ENCODE results near the gene IYD.

IYD gene

DNA sequence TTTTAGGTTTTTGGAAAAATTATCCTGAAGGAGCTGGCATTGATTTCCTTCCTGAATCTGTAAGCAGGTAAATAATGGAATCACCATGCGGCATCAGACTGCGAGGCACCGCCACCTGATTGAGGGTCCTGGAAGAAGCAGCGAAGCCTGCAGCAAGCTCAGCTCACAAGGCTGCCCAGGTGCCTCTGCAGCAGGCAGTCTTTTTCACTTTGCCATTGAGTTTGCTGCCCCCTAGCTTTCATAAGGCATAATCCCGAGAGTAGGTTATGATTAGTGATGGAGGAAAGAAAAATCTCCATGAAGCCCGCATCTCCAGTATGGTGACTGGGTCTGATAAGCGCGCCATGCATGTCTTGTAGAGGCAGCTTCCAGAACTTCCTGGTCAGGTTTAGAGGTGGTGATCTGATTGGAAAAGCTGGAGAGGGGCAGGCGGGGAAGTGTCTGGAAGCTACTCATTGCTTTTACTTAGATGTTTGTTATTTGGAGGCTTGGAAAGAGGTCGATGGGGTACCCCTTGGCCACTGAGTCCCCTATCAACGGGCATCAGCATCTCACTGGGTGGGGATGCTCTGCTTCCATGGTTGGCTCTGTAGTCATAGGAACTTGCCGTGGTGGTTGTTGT lies 26.7 kb downstream of the IYD start:
- peak; percentile 61 for DNase-seq

DNA sequence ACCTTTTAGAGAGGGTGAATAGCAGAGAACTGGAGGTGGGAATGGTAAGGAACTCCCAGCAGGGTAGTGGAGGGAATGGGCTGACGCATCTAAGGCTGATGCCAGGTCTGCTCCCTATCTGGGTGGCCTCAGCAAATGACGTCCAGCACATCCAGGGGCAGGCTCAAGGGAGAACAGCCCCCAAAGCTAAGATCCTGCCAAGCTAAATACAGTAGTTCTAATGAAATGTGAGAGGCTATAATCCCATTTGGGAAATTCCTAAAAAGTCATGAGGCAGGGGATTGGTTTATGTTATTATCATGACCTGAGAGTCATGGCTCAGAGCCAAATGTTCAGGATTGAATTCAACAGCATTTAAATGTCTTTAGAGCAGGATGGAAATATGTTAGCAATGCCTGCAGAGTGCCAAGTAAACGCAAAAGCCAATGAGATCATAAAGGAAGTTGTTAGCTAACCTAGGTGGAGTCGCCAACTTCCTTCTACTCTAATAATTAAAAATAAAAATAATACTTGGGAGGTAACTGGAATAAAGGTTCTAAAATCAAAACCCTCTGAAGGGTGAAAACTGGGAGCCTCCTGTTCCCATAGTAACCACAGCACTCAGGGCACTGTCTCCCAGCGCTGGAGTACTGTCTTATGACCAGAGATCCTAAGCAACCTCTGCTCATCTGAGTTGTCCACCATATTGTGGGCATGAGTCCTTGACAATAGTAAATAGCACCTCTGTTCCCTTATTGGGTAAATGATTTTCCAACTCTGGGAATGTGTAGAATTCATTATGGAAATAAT lies 34.8 kb downstream of the IYD start:
- DNase-seq, result no peak

DNA sequence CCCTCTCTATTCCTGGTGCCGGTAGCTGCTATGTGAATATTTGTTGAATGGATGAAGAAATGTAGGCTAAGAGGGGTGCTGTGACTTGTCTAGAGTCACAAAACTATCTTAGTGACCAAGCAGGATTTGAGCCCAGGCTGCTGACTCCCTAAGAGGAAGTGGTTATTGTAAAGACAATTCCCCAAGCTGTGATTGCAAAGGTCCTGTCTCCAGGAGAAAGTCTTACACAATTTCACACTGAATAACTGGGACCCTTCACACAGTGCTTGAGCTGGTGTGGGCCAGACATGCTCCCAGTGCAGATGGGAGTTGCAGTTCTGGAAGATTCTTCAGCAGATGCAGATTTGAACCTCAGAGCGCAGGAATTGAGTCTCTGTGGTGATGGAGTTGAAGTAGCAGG lies 38.1 kb downstream of the IYD start:
- no peak for DNase-seq

DNA sequence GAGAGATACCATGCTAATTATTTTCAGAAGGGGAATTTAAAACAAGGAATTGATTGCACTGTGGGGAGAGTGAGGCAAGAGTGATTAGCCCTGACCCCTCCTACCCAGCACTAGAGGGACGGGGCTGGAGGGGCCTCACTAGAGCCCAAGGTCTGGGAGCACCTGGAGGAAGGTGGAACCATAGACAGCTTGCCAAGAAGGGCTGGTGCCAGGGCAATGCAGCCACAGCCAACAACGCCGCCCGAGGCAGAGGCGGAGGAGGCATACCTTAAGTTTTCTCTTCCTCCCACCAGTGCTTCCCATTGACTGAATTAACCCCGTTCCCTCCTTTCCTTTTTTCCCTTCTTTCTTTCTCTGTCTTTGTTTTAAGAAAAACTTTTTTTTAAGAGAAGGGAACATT lies 40.0 kb downstream of the IYD start:
- no peak for DNase-seq

DNA sequence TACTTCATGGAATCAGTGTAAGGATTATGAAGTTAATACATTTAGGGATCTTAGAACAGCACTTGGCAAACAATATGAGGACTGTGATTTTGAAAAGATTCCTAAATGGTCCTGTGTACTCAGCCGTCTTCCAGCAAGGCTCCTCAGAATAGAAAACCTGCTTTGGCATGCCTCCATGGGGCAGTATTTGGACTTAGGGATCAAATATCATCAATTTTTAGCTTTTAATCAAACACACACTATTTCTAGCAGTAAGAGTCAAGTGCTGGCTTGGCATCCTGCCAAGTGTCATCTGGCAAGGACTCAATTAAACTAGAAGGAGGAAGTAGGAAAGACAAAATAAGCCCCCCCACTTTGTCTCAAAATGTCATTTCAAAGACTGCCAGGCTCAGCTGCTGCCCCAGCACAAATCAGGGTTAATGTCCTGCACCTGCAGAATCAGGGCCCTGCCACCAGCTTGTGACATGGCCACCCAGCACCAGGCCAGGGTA lies 40.8 kb downstream of the IYD start:
- no peak for DNase-seq

DNA sequence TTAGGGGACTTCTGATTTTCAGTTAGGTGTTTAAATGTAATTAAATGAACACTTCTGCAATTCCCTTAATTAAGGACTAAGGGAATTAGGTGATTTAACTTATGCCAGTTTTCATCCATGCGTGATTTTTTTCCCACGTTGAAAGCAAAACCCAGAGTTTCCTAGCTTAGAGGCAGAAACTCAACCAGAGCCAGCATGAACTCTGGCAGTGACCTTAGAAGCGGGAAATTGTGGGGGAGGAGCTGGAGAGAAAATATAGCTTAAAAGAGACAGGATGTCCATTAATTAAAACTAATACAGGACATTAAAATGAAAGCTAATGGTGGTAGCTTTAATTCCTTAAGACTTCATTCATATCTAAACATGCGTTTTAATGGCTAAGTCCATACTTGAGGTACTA lies 41.6 kb downstream of the IYD start:
- DNase-seq, result no peak

DNA sequence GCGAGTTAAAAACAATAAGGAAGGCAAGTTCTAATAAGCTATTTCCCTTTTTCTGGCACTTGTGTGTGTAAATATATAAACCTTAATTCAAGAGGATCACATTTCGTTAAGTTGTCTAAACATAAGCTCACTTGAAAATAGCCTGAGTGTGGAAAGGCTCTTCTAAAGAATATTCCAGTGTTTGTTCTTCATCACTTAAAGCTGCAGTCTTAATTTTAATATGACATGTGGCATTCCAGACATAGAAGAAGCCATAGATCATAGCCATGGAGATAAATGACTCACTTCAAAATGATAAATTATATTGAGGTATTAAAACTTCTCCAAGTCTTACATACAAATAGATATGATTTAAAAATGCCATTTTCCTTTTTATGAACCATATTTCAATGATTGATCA lies 42.1 kb downstream of the IYD start:
- DNase-seq, result no peak

DNA sequence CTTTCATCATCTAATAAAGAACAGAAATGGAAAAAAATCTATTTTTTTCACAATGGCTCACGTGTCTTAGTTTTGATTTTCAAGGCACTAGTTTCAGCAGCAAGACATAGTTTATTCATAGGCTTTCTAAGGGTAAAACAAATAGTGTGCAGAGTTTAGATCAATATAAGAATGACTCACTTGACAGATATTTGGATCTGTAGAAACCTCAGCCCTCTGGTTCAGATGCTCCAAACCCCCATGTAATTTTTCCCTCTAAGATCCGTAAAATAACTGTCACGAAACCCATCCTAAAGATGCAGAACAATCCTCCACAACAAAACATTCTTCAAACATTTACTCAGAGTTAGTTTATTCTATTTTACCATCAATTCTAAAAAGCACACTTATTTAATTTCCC lies 43.4 kb downstream of the IYD start:
- no peak for DNase-seq

DNA sequence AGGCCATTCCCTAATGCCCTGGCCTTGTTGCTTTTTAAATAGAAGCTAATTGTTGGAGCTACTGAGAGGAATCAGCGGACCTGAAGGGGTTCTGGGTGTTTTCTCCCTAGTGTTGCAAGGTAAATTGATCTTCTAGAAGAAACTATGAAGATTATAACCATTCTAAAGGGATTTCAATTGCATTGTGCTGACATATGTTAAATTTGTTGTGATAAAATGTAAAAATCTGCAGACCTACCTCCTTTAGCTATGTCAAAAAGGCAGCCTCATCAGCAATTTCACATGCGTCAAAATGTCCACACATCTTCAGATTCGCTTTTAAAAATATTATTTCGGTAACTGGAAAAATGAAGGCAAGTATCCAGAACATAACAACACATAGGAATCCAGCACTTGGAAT lies 44.4 kb downstream of the IYD start:
- DNase-seq, result no peak

DNA sequence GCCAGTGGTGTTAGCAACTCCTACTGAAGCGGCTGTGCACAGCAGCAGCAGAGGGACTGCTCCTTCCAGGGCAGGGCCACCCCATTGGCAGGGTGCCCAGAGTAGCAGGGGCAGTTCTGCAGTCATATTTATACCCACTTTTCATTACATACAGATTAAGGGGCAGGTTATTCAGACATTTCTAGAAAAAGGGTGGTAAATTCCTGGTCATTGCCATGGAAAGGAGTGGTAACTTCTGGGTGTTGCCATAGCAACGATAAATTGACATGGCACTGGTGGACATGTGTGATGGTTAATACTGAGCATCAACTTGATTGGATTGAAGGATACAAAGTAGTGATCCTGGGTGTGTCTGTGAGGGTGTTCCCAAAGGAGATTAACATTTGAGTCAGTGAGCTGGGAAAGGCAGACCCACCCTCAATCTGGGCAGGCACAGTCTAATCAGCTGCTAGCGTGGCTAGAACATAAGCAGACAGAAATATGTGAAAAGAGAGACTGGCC lies 45.0 kb downstream of the IYD start:
- DNase-seq, result no peak

DNA sequence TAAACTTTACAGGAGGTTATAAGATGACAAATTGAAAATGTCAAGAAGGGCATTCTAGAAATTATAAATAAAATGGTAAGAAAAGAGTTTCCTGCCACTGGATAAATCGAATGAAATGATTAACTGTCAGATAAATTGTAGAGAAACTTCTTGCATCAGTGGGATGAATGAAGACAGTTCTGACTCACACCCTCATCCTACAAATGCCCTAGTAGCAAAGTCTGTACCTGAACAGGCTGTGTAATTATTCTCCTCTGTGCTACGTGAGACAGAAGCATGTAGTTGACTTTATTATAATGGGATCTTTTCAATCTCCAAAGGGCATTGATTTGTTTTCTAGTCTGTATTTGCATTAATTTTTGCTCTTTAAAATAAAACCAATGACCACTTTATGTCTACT lies 47.3 kb downstream of the IYD start:
- DNase-seq, result peak; percentile 14

DNA sequence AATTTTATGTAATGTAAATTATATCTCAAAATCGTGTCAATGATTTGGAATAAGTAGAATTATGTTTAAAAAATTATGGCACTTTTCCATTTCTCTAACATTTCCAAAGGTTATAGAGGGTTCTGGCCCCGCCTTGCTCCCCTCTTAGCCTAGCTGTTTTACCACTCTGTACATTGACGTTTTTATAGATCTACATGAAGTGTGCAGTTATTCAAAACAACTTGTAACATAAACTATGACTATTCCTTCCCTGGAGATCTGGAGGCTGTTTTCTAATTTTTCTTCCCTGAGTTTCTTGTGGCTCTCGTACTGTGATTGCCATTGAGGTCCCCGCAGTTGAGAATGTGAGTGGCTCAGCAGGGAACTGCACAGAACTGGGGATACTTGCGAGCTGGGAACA lies 48.4 kb downstream of the IYD start:
- no peak for DNase-seq

DNA sequence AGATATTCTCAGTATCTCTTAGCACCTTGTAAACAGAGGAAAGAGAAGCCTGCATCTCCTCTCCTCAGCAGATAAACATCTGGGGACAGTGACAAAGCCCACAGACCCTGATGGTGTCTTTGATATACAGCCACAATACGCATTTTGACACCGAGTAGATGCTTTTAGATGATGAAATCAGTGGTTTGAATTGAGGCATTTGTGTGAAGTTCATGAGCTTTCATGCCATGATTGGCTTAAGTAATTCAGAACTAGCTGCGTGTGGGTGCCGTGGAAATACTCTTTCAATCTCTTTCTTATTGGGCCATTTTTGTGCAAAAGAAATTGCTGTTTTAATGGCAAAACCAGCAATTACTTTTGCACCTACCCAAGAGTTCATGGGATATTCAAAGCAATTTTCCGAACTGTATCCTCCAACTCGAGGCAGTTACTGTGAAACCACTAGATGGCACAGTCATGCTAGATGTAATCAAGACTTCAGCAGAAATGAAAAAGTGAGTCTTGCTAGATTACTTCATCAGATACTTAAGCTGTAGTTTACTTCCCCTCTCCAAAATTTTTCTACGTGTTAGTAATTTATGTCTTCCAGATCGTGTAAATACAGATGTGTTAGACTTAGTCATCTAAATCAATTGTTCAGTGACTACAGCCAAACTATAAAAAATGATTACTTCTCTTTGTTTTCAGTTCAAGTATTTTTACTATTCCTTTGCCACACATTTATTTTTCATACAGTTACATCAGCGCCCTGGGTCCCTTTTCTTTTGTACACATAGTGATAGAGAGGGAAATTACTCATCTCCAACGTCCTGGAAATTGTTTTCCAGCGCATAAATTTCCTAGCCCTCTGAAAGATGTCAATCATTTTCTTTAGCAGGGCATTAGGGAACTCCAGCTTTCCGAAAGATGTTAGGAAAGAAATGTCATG lies 49.4 kb downstream of the IYD start:
- peak; percentile 72 for DNase-seq

DNA sequence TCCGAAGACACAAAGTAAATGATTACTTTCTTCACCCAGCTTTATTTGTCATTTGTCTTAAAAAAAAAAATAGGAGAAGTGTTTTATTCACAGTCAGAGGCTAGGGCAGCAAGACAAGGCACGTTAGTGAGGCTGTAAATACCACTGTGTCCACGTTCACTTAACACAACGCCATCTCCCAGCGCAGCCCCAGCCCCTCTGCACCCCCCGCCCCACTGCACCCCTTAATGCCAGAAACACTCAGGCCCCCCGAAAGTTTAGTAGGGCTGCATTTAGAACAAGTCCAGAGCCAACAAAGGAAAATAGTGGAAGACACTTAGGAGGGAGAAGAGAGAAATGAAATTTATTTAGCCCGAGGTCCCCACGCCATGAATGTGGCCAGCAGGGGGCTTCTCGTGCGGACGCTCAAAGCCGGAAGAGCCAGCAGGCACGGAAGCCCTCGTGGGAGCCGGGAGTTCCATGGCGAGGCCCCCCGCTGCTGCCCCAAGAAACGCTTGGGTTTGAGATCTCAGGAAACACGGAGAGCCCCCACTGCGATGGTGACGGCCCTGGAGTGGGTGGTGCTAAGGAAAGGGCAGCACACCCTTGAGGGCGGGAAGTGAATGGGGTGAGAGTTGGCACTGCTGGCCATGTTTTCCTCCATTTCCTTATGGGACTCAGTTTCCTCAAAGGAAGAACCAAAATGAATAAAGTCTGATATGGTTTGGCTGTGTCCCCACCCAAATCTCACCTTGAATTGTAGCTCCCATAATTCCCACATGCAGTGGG lies 50.2 kb downstream of the IYD start:
- DNase-seq, result peak; percentile 33

DNA sequence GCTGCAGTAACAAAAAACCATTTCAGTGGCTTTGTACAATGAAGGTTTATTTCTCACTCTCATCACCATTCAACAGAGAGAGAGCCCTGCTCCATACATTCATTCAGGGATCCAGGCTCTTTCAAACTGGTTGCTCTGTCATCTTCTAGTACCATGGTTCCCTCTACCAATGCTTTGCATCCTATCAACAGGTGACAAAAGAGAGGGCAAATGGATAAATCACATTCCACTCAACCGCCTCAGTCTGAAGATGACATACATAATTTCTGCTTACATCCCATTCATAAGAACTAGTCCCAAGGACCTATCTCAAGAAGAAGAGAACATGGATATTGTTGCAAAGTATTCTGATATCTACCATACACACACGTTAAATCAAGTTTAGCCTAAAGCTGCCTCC lies 51.6 kb downstream of the IYD start:
- DNase-seq, result no peak

DNA sequence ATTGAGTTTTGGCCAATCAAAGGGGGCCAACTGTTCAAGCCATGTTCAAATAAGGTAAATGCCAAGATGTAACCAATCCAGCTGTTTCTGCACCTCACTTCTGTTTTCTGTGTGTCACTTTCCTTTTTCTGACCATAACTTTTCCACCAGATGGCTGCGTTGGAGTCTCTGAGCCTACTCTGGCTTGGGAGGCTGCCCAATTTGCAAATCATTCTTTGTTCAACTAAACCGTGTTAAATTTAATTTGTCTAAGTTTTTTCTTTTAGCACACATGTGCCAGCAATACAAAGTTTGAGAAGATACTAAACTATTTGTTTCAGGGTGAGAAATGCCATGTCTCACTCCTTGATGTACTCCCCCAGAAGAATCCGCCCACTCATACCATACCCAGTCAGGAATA lies 52.1 kb downstream of the IYD start:
- DNase-seq, result no peak

DNA sequence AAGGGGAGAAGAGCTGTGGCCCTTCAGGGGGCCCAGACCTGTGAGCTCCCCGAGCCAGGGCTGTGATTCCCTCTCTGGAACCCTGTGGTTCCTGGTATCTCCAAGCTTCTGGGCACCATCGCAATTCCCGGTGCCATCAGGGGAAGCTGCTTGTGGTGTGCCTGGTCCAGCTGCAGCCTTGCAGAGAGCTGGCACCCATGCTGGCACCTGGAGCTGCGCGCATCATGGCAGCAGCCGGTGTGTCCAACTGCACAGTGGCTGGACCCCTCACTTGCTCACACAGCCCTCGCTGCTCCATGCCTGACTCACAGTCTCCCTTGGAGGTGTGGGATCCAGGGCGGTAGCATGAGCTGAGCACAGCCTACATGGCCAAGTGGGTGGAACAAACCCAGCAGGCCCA lies 56.7 kb downstream of the IYD start:
- no peak for DNase-seq

DNA sequence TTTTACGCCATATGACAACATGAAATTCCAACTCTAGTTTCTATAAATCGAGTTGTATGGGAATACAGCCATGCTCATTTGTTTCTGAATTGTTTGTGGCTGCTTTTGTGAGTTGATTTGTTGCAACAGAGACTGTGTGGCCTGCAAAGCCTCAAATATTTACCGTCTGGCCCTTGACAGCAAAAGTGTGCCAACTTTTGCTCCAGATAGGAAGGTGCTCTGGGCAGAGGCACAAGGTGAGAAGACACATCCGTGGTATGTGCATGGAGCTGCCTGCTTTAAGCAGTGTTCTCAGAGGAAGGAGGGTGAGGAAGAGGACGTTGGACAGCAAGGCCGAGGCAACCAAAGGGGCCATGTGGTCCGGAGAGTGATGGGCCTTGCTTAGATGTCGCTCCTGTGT lies 57.4 kb downstream of the IYD start:
- DNase-seq, result no peak

DNA sequence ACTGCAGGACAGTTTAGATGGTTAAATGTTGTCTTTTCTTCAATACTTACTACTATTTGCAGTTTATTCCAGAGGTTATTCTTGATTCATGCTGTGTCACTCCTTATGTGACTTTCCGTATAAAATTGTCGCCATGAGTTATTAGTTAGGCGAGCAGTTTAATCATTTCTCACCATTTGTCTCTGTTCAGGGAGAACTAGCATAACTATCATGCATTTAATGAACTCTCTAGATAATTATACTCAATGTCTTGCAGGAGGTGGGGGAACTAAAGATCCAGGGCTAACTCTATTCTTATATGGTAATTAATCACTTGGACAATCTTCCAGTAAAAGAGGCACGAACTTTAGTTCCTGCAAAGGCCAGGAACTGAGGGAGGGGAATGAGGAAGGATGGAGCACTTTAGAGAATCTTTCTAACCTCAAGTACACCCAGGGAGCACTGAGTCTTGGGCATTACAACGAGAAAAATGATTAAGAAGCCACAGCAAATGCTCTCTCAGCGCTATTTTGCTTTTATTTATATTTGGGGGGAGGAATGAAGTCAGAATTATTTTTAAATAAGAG lies 58.3 kb downstream of the IYD start:
- DNase-seq, result no peak

DNA sequence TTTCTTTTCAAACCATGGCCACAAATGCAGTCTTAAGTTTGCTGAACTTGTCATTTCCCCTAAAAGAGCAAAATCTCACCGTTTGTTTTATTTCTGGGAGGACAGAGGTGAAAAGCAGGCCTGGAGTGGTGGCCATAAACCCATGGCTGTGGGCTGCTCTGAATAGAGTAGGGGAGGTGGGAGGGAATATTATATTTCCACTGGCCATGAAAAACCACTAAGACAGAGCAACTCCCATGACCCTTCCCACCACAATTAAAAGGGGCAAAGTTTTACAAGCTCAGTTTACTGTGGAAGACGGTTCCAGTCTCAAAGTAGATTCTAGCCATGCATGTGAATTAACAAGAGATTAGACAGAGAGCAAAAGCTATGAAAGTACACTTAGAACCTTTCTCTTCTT lies 59.0 kb downstream of the IYD start:
- no peak for DNase-seq

DNA sequence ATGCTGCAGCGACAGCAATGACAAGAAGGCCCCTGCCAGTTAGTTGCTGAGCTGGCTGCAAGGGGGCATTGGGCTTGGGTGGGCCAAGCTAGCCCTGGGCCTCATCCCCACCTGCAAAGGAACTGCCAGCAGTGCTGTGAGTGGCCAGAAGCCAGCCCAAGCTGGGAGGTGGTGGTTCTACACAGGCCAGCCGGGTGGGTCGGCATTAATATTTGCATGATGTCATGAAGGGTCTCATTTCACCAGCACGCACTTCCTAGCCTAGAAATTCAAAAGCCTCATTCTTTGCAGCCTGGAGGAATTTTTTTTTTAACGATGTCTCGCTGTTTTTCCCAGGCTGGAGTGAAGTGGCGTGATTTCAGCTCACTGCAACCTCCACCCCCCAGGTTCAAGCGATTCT lies 62.0 kb downstream of the IYD start:
- no peak for DNase-seq

DNA sequence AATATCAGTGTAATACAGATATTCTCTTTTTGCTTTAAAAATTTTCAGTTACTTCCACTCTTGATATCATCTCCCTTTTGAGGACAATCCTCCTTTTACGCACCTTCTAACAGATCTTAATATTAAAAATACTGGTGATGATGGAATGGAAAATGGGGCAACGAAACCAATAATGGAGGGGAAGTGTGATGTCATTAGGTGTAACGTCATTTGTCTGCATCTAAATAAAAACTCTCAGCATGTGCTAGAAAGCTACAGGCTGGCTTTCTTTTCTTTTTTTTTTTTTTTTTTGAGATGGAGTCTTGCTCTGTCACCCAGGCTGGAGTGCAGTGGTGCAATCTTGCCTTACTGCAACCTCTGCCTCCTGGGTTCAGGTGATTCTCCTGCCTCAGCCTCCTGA lies 66.5 kb downstream of the IYD start:
- no peak for DNase-seq

Data from activated CD4-positive, alpha-beta T cell treated with anti-CD3 and anti-CD28 coated beads, Interleukin-2, amount 50 U/mL, for 16 hours (primary cell).